NB4 (cell line): ENCODE results near the gene SGTB.

Experiments used
- DNase-seq: peaks from one replicate; pipeline ENCODE4 v3.0.0; 2010; ENCODE audit warnings: low read depth
- H3K4me3 ChIP-seq: one replicate; pipeline ENCODE4 v1.5.1; 2011; ENCODE audit warnings: mild to moderate bottlenecking, low read depth, low read length, moderate library complexity
- MYC ChIP-seq: IDR thresholded peaks from 2 replicates; pipeline ENCODE4 v1.6.1; 2011; ENCODE audit warnings: low read depth, low read length
- POLR2A ChIP-seq: IDR thresholded peaks from 2 replicates; pipeline ENCODE4 v1.6.1; 2011; ENCODE audit warnings: mild to moderate bottlenecking; ENCODE audit not compliant: insufficient read length; ENCODE audit errors: extremely low read depth
- TF ChIP-seq, protein P1 (sequence below): IDR thresholded peaks from 2 replicates; pipeline ENCODE4 v1.6.1; 2011; ENCODE audit warnings: low read depth, low read length
- TF ChIP-seq, protein P2 (sequence below): IDR thresholded peaks from one replicate; pipeline ENCODE4 v1.5.1; 2012; ENCODE audit warnings: low read depth, low read length

The SGTB gene

DNA sequence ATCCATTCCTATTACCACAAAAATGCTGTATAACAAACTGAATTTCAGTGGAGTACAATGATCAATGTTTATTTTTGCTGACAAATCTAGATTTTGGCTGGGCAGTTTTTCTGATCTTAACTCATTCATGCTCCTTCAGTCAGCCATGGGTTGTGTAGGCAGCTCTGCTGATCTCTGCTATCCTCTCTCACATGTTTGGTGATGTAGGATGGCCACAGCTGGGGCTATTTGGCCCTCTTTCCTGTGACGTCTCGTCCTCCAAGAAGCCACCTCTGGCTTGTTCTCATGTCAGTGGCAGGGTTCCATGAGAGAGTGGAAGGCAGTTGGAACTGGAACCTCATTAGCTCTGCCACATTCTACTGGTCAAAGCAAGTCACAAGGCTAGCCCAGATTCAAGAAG, 9.0 kb upstream of the SGTB start:
- TF ChIP-seq POLR2A: no peak
- no peak for TF ChIP-seq MYC
- TF ChIP-seq, protein P1, sequence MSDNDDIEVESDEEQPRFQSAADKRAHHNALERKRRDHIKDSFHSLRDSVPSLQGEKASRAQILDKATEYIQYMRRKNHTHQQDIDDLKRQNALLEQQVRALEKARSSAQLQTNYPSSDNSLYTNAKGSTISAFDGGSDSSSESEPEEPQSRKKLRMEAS: no peak
- TF ChIP-seq, protein P2, sequence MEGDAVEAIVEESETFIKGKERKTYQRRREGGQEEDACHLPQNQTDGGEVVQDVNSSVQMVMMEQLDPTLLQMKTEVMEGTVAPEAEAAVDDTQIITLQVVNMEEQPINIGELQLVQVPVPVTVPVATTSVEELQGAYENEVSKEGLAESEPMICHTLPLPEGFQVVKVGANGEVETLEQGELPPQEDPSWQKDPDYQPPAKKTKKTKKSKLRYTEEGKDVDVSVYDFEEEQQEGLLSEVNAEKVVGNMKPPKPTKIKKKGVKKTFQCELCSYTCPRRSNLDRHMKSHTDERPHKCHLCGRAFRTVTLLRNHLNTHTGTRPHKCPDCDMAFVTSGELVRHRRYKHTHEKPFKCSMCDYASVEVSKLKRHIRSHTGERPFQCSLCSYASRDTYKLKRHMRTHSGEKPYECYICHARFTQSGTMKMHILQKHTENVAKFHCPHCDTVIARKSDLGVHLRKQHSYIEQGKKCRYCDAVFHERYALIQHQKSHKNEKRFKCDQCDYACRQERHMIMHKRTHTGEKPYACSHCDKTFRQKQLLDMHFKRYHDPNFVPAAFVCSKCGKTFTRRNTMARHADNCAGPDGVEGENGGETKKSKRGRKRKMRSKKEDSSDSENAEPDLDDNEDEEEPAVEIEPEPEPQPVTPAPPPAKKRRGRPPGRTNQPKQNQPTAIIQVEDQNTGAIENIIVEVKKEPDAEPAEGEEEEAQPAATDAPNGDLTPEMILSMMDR: no peak
- no peak for DNase-seq

DNA sequence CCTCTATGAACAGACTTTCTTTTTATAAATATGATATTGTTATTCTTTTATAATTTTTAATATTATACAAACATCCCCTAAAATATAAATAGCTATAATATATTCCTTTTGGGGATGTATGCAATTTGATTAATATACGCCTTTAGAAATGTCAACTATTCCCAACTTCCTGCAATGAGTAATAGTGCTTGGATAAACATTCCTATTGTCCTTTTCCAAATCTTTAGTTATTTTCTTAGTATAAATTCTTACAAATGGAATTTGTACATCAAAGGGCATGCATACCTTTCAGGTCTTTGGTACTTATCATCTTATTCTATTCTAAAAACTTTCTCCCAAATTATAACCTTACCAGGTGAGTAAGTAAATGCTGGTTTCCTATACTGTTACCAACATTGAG, 6.3 kb upstream of the SGTB start:
- TF ChIP-seq POLR2A (no peak), MYC (no peak)
- TF ChIP-seq, protein P2: no peak
- TF ChIP-seq, protein P1: no peak
- no peak overlapping the region for H3K4me3 ChIP-seq
- no peak for DNase-seq

More for the DNA sequence above, 9.0 kb upstream of the SGTB start:
- H3K4me3 ChIP-seq: no peak overlapping the region

DNA sequence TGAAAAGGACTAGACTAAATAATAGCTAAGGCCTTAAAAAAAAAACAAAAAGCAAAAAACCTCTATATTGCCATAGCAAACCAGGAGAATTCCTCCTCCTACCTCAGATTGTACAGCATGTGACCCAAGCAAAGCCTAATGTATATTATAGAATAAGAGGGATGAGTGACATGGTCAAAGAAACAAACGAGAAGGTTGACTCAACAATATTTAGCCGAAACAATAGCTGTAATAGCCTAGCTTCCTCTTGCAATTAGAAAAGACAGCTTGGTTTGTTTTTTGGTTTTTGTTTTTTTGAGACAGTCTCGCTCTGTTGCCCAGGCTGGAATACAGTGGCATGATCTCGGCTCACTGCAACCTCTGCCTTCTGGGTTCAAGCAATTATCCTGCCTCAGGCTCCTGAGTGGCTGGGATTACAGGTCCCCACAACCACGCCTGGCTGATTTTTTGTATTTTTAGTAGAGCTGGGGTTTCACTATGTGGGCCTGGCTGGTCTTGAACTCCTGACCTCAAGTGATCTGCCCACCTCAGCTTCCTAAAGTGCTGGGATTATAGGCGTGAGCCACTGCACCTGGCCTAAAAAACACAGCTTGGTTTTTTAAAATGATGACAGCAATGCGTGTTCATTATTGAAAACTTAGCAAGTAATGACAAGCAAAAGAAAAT, 5.7 kb upstream of the SGTB start:
- H3K4me3 ChIP-seq: no peak overlapping the region
- TF ChIP-seq POLR2A (no peak), MYC (no peak)
- TF ChIP-seq, protein P1: no peak
- TF ChIP-seq, protein P2: no peak
- no peak for DNase-seq

DNA sequence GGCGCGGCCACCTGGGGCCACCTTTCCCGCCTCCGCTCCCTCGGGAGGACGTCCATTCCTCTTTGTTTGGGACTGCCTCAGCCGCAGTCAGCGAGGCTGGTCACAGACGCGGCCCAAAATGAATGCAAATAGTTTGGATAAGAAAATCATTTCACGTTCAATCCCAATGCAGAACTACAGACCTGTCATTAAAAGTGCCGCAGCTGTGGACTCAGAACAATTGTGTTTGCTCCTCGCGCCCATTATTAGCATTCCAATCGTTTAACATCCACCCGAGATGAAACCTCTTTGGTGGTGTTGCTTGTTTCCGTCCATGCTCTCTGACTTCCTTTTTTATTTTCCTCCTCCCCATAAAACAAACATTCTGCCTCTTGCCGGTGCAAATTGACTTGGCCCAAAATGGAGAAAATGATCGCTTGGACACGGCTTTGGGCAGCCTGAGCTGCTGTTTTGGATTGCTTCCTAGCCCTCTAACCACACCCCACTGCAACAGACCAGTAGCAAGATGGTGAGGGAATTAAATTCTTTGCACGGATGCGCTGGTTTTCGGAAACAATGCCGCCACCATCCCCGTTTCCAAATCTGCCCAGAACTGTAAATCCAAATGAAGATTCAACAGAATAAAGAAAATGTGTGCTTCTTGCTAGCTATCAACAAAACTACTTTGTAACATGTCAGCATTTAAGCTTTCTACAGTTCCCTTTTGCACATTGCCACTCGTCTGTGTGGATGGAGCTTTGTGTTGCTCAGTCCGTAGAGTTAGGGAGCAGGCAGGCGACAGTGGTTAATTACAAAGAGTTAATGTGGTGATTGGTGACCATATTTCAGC, 880 bp upstream of the SGTB start:
- peak; percentile 80 for DNase-seq

DNA sequence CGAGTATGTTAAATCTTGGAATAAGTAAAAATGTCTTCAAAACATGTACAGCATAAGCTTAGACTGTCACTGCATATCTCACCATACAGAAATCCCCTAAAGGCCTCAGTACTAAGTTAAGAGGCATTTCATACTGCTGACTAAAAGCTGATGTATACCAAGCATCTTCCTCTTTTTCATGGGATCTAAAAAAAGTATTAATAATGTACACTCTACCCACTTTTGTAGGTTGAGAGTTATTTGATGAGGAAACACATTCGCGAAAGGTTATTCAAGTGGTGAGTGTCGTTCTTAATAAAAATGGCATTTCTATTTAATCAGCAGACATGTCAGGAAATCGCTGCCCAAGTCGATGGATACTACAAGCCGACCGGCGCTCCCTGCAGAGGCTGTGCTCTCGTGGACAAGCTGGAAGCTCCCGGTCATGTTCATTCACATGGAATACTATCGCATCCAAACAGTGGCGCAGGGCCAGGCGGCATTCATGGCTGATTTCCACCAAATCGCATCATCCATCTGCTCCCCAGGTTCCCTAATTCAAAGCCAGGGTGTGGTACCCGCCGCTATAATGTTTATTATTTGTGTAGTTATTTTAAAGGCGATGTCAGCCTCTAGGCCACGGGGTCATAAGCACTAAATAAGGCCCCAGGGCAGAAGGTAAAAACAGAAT, 724 bp downstream of the SGTB start:
- DNase-seq: peak; percentile 45
- H3K4me3 ChIP-seq: peak overlapping the region; percentile 77
- no peak for TF ChIP-seq MYC
- TF ChIP-seq POLR2A: no peak
- TF ChIP-seq, protein P2: no peak
- TF ChIP-seq, protein P1: no peak

More for the DNA sequence above, 880 bp upstream of the SGTB start:
- no peak for TF ChIP-seq POLR2A
- no peak for TF ChIP-seq MYC
- TF ChIP-seq, protein P2: no peak
- TF ChIP-seq, protein P1: no peak
- peak overlapping the region; percentile 72 for H3K4me3 ChIP-seq
